Adrenal gland (tissue), 5 donors: Measurements from ENCODE around the gene NCOA1.

Source experiments
- POLR2A ChIP-seq, 2 donors: fragments of 450-650 bp; IDR thresholded peaks; one replicate each; pipeline ENCODE4 v1.6.1; 2017; ENCODE audit warnings: antibody characterized with exemption in 2 of 2, mild to moderate bottlenecking in 2 of 2, moderate library complexity in 1 of 2
- TF ChIP-seq, protein P1 (sequence below), 6 experiments: fragments of 450-650 bp in 4 of 6; fragments of 200-600 bp in 2 of 6; sonication (generic) in 1 of 6; IDR thresholded peaks; 1 replicate in 5 of 6; 2 replicates in 1 of 6; pipeline versions ENCODE4 v1.5.1 to v1.8.0; 2016 to 2021; ENCODE audit warnings: antibody characterized with exemption in 6 of 6, mild to moderate bottlenecking in 2 of 6, moderate library complexity in 1 of 6
- donor health status: DM: no; HTN: no; CAD: no.

DNA sequence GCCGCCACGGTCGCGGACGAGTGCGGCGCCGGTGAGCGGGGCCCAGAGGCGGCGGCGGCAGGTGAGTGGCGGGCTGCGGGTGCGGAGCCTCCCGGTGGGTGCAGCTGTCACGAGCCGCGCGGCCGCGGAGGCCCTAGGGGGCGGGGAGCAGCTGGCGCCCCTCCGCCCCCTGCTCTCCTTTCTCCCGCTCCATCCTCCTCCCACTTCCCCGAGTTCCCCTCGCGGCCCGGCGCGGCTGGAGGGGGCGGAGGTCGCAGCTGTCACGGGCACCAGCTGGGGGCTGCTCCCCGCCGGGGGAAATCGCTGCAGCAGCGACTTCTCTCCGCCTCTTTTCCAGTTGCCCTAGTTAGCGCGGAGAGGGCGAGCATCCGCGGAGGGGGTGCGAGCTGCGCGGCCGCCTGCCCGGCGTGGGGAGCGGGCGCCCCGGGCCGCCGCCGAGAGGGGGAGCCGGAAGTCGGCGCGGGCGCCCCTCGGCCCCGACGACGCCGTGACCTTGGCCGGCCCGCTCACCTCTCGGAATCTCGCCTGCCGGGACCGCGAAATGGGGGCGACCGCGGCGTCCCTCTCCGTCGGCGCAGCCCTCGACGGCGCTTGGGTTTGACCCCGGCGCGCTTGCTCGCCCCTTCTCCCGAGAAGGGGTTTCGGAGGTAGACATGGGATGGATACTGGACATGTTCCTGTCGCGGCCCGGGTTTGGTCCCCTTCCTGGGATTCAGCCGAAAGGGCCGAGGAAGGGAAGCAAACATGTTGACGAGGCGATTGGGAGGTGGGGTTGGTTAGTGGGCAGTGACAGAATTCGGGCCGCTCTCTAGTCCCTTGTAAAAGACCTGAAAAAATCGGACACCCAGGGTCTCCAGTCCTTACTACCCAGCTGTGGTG is 727 bp downstream of the NCOA1 start:
- TF ChIP-seq, protein P1, sequence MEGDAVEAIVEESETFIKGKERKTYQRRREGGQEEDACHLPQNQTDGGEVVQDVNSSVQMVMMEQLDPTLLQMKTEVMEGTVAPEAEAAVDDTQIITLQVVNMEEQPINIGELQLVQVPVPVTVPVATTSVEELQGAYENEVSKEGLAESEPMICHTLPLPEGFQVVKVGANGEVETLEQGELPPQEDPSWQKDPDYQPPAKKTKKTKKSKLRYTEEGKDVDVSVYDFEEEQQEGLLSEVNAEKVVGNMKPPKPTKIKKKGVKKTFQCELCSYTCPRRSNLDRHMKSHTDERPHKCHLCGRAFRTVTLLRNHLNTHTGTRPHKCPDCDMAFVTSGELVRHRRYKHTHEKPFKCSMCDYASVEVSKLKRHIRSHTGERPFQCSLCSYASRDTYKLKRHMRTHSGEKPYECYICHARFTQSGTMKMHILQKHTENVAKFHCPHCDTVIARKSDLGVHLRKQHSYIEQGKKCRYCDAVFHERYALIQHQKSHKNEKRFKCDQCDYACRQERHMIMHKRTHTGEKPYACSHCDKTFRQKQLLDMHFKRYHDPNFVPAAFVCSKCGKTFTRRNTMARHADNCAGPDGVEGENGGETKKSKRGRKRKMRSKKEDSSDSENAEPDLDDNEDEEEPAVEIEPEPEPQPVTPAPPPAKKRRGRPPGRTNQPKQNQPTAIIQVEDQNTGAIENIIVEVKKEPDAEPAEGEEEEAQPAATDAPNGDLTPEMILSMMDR (IDR thresholded peaks at IDR 0.05): no peak
- peak in 1 of 2 donors; percentile 14 for TF ChIP-seq POLR2A (IDR thresholded peaks at IDR 0.05)
